A673 (cell line): ENCODE data around the gene TMEM156. TPM values are rescaled to one million over a fixed set of nuclear protein-coding genes. Genes with fewer than 3 reads are reported as not detected.

Experiments used
- BruUV-seq: library from RNA; stranded (reverse); fragments of 400-500 nt; replicated peaks from 2 replicates; lab custom pipeline; 2021; lab: Mats Ljungman, UMichigan
- CTCF ChIA-PET: fragments of 300-600 bp; sonication (Branson Sonifier 250); formaldehyde crosslinking; loops from one replicate; lab custom pipeline; 2022; ENCODE audit warnings: antibody characterized with exemption; lab: Charles Lee
- POLR2A ChIA-PET: fragments of 300-600 bp; sonication (Branson Sonifier 250); formaldehyde crosslinking; loops from one replicate; lab custom pipeline; 2022; ENCODE audit warnings: antibody characterized with exemption; ENCODE audit not compliant: low non-redundant PET; lab: Charles Lee
- DNase-seq: peaks from one replicate; pipeline ENCODE4 v3.0.0-alpha.2; 2015; ENCODE audit warnings: low spot score
- H3K27ac ChIP-seq: fragments of 200-600 bp; sonication (generic); 2 replicates; pipeline ENCODE4 v1.5.1; 2016; ENCODE audit warnings: mixed run types, low read depth, mild to moderate bottlenecking, mixed read lengths, antibody characterized with exemption, low read length; ENCODE audit not compliant: poor library complexity, severe bottlenecking
- H3K27me3 ChIP-seq: fragments of 200-600 bp; sonication (generic); replicated peaks from 2 replicates; pipeline ENCODE4 v1.6.1; 2017; ENCODE audit warnings: mixed run types, low read depth, mild to moderate bottlenecking, mixed read lengths, antibody characterized with exemption, low read length; ENCODE audit not compliant: insufficient read depth, poor library complexity
- H3K36me3 ChIP-seq: fragments of 200-600 bp; sonication (generic); 2 replicates; pipeline ENCODE4 v1.6.1; 2016; ENCODE audit warnings: mixed run types, mild to moderate bottlenecking, mixed read lengths, antibody characterized with exemption, low read length; ENCODE audit not compliant: insufficient read depth, poor library complexity, severe bottlenecking
- H3K4me1 ChIP-seq: fragments of 200-600 bp; sonication (generic); 2 replicates; pipeline ENCODE4 v1.6.1; 2017; ENCODE audit warnings: mixed run types, mild to moderate bottlenecking, mixed read lengths, antibody characterized with exemption, low read length; ENCODE audit not compliant: insufficient read depth, poor library complexity, severe bottlenecking
- H3K4me3 ChIP-seq: fragments of 200-600 bp; sonication (generic); 2 replicates; pipeline ENCODE4 v1.5.1; 2016; ENCODE audit warnings: low read depth, mixed run types, mild to moderate bottlenecking, mixed read lengths, low read length; ENCODE audit not compliant: poor library complexity, severe bottlenecking
- H3K9me3 ChIP-seq: fragments of 200-600 bp; sonication (generic); 2 replicates; pipeline ENCODE4 v1.6.1; 2016; ENCODE audit warnings: mixed run types, low read depth, mild to moderate bottlenecking, mixed read lengths, antibody characterized with exemption, low read length; ENCODE audit not compliant: poor library complexity, severe bottlenecking
- CTCF ChIP-seq: fragments of 300-800, 200-600 bp; sonication (generic); conservative IDR thresholded peaks from 2 replicates; pipeline ENCODE4 v1.5.1; 2017; ENCODE audit warnings: low read depth, mild to moderate bottlenecking, antibody characterized with exemption, low read length, moderate library complexity, mixed read lengths
- EZH2 ChIP-seq: fragments of 200-600 bp; sonication (generic); IDR thresholded peaks from 2 replicates; pipeline ENCODE4 v1.6.1; 2017; ENCODE audit warnings: borderline replicate concordance, low read depth, mild to moderate bottlenecking, mixed read lengths, antibody characterized with exemption, low read length; ENCODE audit not compliant: poor library complexity, severe bottlenecking
- intact Hi-C: fragments of 100-400 bp; cut with micrococcal nuclease; formaldehyde crosslinking; loops from one replicate; pipeline ENCODE4 v1.10.0; 2022; ENCODE audit not compliant: unreplicated experiment
- total RNA-seq: library from RNA; stranded (reverse); gene quantifications from 2 replicates; pipeline ENCODE4 v1.2.3, GENCODE V29; 2021

The TMEM156 gene
- total RNA-seq, 1 experiment from 2014 or later = not detected

GRCh38 chr4:38926896-38927295 lies 105.3 kb downstream of the TMEM156 start:
- Histone ChIP-seq H3K4me3 (no peak overlapping the region), H3K27me3 (no peaks in the 10 kb centered on the region), H3K36me3 (no peaks in the 10 kb centered on the region), H3K27ac (no peak overlapping the region), H3K4me1 (peaks cover 9% of the 10 kb centered on the region), H3K9me3 (no peaks in the 10 kb centered on the region)
- CTCF ChIA-PET = no interaction called here
- intact Hi-C loops = no loop called here
- no TSS peak for BruUV-seq
- POLR2A ChIA-PET = no interaction called here
- DNase-seq = no peak
- no peak for TF ChIP-seq CTCF
- TF ChIP-seq EZH2 = no peak

- CTCF ChIA-PET = no interaction called here
- H3K4me1 ChIP-seq = peaks cover 9% of the 10 kb centered on the region
- no TSS peak for BruUV-seq
- no peak overlapping the region for H3K27ac ChIP-seq
- POLR2A ChIA-PET = no interaction called here
- no peaks in the 10 kb centered on the region for H3K36me3 ChIP-seq
- no peaks in the 10 kb centered on the region for H3K9me3 ChIP-seq
- intact Hi-C loops = no loop called here
- H3K4me3 ChIP-seq = no peak overlapping the region
- no peak for DNase-seq
- TF ChIP-seq CTCF (no peak), EZH2 (no peak)
- no peaks in the 10 kb centered on the region for H3K27me3 ChIP-seq
These were observed 106.5 kb downstream of the TMEM156 start for GRCh38 chr4:38925492-38926413.

GRCh38 chr4:38924353-38924752 lies 107.9 kb downstream of the TMEM156 start:
- Histone ChIP-seq H3K36me3 (no peaks in the 10 kb centered on the region), H3K4me3 (no peak overlapping the region), H3K9me3 (no peaks in the 10 kb centered on the region), H3K27ac (no peak overlapping the region), H3K27me3 (no peaks in the 10 kb centered on the region), H3K4me1 (peaks cover 9% of the 10 kb centered on the region)
- BruUV-seq = no TSS peak
- no peak for DNase-seq
- TF ChIP-seq EZH2 (no peak), CTCF (no peak)
- CTCF ChIA-PET = no interaction called here
- intact Hi-C loops = no loop called here
- POLR2A ChIA-PET = no interaction called here
